Measurements from ENCODE around the gene WNT8B. TPM values are rescaled to one million over a fixed set of nuclear protein-coding genes. Genes with fewer than 3 reads are reported as not detected.

WNT8B gene
- total RNA-seq, 1 donor from 2014 or later, result not detected

- no peak for DNase-seq
- intact Hi-C loops (cut with micrococcal nuclease), result no loop called here
- no peaks in the 10 kb centered on the region for H3K4me1 ChIP-seq
- H3K9me3 ChIP-seq (replicated peaks), result no peaks in the 10 kb centered on the region
- H3K36me3 ChIP-seq, result peaks cover 86% of the 10 kb centered on the region
- TF ChIP-seq, protein P1, sequence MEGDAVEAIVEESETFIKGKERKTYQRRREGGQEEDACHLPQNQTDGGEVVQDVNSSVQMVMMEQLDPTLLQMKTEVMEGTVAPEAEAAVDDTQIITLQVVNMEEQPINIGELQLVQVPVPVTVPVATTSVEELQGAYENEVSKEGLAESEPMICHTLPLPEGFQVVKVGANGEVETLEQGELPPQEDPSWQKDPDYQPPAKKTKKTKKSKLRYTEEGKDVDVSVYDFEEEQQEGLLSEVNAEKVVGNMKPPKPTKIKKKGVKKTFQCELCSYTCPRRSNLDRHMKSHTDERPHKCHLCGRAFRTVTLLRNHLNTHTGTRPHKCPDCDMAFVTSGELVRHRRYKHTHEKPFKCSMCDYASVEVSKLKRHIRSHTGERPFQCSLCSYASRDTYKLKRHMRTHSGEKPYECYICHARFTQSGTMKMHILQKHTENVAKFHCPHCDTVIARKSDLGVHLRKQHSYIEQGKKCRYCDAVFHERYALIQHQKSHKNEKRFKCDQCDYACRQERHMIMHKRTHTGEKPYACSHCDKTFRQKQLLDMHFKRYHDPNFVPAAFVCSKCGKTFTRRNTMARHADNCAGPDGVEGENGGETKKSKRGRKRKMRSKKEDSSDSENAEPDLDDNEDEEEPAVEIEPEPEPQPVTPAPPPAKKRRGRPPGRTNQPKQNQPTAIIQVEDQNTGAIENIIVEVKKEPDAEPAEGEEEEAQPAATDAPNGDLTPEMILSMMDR (IDR thresholded peaks at IDR 0.05; ENCODE audit: borderline replicate concordance), result no peak
- H3K27me3 ChIP-seq (ENCODE audit: low read depth), result no peaks in the 10 kb centered on the region
- H3K4me3 ChIP-seq, result no peak overlapping the region
- H3K27ac ChIP-seq (replicated peaks), result no peak overlapping the region
These were observed 27.7 kb downstream of the WNT8B start for GRCh38 chr10:100490531-100490930.

- Histone ChIP-seq H3K4me3 (no peak overlapping the region), H3K9me3 (replicated peaks) (no peaks in the 10 kb centered on the region), H3K27me3 (ENCODE audit: low read depth) (no peaks in the 10 kb centered on the region), H3K4me1 (no peaks in the 10 kb centered on the region), H3K27ac (replicated peaks) (no peak overlapping the region), H3K36me3 (peaks cover 95% of the 10 kb centered on the region)
- intact Hi-C loops (cut with micrococcal nuclease), result no loop called here
- TF ChIP-seq, protein P1 (IDR thresholded peaks at IDR 0.05; ENCODE audit: borderline replicate concordance), result no peak
- no peak for DNase-seq
These were observed 33.8 kb downstream of the WNT8B start for GRCh38 chr10:100496567-100496966.

DNA sequence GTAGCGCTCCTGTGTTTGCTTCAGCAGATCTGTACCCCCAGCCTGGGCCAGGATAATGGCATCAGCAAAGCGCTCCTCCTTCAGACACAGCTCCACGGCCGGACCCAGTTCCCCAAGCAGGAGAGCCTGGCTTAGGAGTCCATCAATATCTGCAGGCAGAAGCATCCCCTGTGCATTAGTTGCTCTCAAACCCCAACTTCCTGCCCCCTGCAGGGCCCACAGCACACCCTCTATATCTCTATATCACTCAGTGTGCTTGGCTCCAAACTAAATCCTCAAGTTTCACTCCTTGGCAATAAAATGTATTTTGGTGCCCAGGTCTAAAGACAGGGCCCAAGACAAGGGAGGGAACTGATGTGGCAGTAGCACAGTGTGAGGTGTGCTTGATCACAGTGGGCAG lies 35.2 kb downstream of the WNT8B start:
- Histone ChIP-seq H3K36me3 (peaks cover 95% of the 10 kb centered on the region), H3K4me3 (no peak overlapping the region), H3K27me3 (ENCODE audit: low read depth) (no peaks in the 10 kb centered on the region), H3K9me3 (replicated peaks) (no peaks in the 10 kb centered on the region), H3K27ac (replicated peaks) (no peak overlapping the region), H3K4me1 (no peaks in the 10 kb centered on the region)
- TF ChIP-seq, protein P1 (IDR thresholded peaks at IDR 0.05; ENCODE audit: borderline replicate concordance), result no peak
- no peak for DNase-seq
- intact Hi-C loops (cut with micrococcal nuclease), result no loop called here

GRCh38 chr10:100501423-100501822 lies 38.6 kb downstream of the WNT8B start:
- TF ChIP-seq, protein P1 (IDR thresholded peaks at IDR 0.05; ENCODE audit: borderline replicate concordance), result no peak
- Histone ChIP-seq H3K4me1 (no peaks in the 10 kb centered on the region), H3K9me3 (replicated peaks) (no peaks in the 10 kb centered on the region), H3K27ac (replicated peaks) (no peak overlapping the region), H3K36me3 (peaks cover 94% of the 10 kb centered on the region), H3K4me3 (no peak overlapping the region), H3K27me3 (ENCODE audit: low read depth) (no peaks in the 10 kb centered on the region)
- intact Hi-C loops (cut with micrococcal nuclease), result no loop called here
- DNase-seq, result no peak

DNA sequence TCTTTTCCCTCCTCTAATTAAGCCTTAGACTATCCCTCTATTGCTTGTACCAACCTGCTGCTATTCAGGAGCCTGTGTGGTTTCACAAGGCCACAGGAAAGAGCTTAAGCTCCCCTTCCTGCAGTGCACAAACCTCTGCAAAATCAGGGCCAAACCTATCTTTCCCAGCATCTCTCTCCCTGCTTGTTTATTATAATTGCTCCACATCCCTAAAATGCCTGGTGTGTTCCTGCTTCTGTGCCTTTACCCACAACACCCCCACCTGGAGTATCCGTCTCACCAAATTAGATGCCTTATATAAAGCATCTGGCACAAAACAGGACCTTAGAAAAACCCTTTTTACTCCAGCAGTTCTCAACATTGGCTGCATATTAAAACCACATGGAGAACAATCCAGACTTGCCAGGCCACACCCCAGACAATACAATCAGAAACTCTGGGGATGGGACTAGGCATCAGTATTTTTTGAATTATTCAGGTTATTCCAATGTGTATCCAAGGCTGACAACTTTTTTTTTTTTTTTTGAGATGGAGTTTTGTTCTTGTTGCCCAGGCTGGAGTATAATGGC lies 40.2 kb downstream of the WNT8B start:
- Histone ChIP-seq H3K27ac (replicated peaks) (no peak overlapping the region), H3K9me3 (replicated peaks) (no peaks in the 10 kb centered on the region), H3K4me3 (no peak overlapping the region), H3K36me3 (peaks cover 94% of the 10 kb centered on the region), H3K4me1 (no peaks in the 10 kb centered on the region), H3K27me3 (ENCODE audit: low read depth) (no peaks in the 10 kb centered on the region)
- intact Hi-C loops (cut with micrococcal nuclease), result no loop called here
- DNase-seq, result no peak
- TF ChIP-seq, protein P1 (IDR thresholded peaks at IDR 0.05; ENCODE audit: borderline replicate concordance), result no peak

All from left ventricle myocardium inferior (tissue), 1 donor.